Measurements from ENCODE around the gene THAP10.

THAP10 gene

GRCh38 chr15:70870051-70870450 is 22.2 kb downstream of the THAP10 start (continued):
- TF ChIP-seq ELK4 (IDR thresholded peaks at IDR 0.05; ENCODE audit: borderline replicate concordance, low read depth, low read length) (no peak), ZNF518A (tag by site-specific recombination; conservative IDR thresholded peaks at IDR 0.05; ENCODE audit: low read depth) (no peak), ZEB2 (tag by site-specific recombination; IDR thresholded peaks at IDR 0.05) (peak; percentile 77), ZNF514 (tag by site-specific recombination; IDR thresholded peaks at IDR 0.05) (no peak), ZNF660 (tag by site-specific recombination; IDR thresholded peaks at IDR 0.05) (peak; percentile 70; the same call in 1 of the 2 replicates), ZBTB11 (tag by site-specific recombination; conservative IDR thresholded peaks at IDR 0.05; ENCODE audit: low read depth) (no peak), ZNF664 (tag by site-specific recombination; IDR thresholded peaks at IDR 0.05) (no peak), YY2 (tag by site-specific recombination; IDR thresholded peaks at IDR 0.05) (no peak), ZNF223 (tag by site-specific recombination; IDR thresholded peaks at IDR 0.05) (no peak), PRDM2 (tag by site-specific recombination; IDR thresholded peaks at IDR 0.05; ENCODE audit: borderline replicate concordance) (no peak), ZFP41 (tag by site-specific recombination; IDR thresholded peaks at IDR 0.05; ENCODE audit: borderline replicate concordance) (no peak), ZNF610 (tag by site-specific recombination; IDR thresholded peaks at IDR 0.05; ENCODE audit: borderline replicate concordance) (no peak), ZNF521 (tag by site-specific recombination; IDR thresholded peaks at IDR 0.05) (no peak), KLF8 (tag by site-specific recombination; IDR thresholded peaks at IDR 0.05) (0 out of 2 replicates have a peak, but pooled peaks have one; percentile 18), ZNF692 (tag by site-specific recombination; IDR thresholded peaks at IDR 0.05) (peak; percentile 77), ZNF558 (tag by site-specific recombination; IDR thresholded peaks at IDR 0.05) (no peak), ZSCAN18 (tag by site-specific recombination; IDR thresholded peaks at IDR 0.05) (no peak), ZBTB1 (tag by site-specific recombination; IDR thresholded peaks at IDR 0.05) (no peak), ZNF211 (tag by site-specific recombination; IDR thresholded peaks at IDR 0.05; ENCODE audit: low read depth) (no peak), ZFP69B (tag by site-specific recombination; IDR thresholded peaks at IDR 0.05) (peak; percentile 53; the same call in 1 of the 2 replicates), ZNF23 (tag by site-specific recombination; IDR thresholded peaks at IDR 0.05; ENCODE audit: borderline replicate concordance) (no peak), ZNF600 (tag by site-specific recombination; IDR thresholded peaks at IDR 0.05) (peak; percentile 95)
